ENCODE measurements around the gene NBEAL2. TPM values are rescaled to one million over a fixed set of nuclear protein-coding genes. Genes with fewer than 3 reads are reported as not detected.

The NBEAL2 gene
- polyA plus RNA-seq, 5 donors, result 45.8 to 97.3 (median 67.9) TPM

DNA sequence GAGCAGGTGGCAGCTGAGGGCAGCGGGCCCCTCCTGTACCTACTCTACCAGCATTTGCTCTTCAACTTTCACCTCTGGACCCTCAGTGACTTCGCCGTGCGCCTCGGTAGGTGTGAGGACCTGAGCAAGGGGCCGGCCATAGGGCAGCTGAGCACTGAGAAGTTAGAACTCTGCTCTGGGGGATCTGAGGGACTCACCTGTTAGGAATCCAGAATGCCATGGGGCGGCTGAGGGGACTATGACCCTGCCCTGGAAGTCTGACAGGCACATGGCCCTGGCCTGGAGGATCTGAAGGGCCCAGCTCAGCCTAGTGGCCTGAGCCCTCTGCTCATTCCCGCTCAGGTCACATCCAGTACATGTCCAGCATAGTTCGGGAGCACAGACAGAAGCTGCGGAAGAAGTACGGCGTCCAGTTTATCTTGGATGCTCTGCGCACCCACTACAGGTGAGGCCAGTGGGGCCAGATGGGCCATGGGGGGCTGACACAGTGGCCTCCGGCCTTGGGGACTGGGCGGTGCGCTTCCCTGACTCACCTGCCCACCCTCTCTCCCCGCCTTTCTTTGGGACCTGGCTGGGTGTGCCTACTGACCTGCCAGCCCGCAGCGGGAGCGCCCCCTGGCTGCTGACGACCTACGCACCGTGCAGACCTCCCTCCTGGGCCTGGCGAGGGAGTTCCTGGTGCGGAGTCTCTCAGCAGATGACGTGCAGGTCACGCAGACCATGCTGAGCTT is 18.8 kb downstream of the NBEAL2 start:
- DNase-seq, result no peak

DNA sequence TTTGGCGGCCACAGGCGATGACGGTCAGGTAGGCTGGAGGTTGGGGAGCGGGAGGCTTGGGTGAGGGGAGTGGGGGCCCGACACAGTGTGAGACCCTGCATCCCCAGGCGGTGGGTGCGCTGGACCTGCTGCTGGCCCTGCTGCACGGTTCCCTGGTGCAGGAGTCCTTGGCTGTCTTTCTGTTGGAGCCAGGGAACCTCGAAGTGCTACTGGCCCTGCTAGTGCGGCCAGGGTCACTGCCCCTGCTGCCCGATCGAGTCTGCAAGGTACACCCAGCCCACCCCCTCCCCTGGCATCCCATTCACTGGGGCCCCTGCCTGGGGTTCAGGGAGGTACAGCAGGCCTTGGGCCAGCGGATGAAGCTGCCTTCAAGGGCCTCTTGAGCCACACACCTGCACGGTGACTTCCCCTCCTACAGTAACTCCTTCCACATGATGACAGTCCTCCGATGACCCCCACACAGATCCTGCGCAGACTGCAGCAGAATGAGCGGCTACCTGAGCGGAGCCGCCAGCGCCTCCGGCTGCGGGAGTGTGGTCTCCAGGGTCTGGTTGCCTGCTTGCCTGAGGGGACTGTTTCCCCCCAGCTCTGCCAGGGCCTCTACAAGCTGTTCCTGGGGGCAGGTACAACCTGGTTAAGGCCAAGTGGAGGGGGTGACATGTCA is 19.5 kb downstream of the NBEAL2 start:
- DNase-seq, result no peak

DNA sequence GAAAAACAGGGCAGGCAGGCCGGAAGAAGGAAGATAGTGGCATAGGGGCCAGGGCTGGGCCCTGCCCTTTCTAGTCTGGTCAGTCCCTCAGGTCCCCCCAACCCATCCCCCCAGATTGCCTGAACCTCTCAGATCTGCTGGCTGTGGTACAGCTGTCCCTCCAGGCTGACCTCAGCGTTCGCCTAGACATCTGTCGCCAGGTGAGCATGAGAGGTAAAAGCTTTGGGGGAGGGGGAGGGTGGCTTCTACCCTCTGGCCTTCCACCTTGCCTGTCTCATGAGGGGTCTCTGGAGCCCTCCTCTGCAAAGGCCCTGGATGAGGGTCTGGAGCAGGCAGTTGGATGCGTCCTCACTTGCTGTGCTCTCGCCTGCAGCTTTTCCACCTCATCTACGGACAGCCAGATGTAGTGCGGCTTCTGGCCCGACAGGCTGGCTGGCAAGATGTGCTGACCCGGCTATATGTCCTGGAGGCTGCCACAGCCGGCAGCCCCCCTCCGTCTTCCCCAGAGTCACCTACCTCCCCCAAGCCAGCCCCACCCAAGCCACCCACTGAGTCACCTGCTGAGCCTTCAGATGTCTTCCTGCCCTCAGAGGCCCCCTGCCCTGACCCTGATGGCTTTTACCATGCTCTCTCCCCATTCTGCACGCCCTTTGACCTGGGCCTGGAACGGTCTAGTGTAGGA is 20.2 kb downstream of the NBEAL2 start:
- DNase-seq, result no peak

DNA sequence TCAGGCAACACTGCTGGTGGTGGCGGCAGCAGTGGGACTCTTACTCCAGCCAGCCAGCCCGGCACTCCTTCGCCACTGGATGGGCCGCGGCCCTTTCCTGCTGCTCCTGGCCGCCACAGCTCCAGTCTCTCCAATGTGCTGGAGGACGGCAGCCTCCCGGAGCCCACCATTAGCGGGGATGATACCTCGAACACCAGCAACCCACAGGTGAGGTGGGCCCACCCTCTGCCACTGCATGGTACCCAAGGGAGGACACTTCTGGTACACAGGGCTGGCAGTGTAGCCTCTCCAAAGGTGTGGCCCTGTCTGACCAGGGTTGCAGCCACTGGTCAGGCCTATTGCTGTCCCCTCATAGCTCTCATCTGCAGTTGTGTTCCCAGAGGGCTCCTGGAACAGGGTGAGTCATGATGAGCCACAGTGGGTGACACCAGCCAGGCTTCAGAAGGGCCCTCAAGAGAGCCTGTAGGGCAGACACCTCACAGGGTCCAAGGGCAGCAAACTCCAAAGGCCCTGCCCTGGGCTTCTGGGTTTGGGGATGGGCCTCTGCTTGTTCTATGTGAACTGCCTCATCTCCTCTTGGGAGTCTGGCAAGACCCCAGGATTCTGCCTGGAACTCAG is 20.8 kb downstream of the NBEAL2 start:
- no peak for DNase-seq

DNA sequence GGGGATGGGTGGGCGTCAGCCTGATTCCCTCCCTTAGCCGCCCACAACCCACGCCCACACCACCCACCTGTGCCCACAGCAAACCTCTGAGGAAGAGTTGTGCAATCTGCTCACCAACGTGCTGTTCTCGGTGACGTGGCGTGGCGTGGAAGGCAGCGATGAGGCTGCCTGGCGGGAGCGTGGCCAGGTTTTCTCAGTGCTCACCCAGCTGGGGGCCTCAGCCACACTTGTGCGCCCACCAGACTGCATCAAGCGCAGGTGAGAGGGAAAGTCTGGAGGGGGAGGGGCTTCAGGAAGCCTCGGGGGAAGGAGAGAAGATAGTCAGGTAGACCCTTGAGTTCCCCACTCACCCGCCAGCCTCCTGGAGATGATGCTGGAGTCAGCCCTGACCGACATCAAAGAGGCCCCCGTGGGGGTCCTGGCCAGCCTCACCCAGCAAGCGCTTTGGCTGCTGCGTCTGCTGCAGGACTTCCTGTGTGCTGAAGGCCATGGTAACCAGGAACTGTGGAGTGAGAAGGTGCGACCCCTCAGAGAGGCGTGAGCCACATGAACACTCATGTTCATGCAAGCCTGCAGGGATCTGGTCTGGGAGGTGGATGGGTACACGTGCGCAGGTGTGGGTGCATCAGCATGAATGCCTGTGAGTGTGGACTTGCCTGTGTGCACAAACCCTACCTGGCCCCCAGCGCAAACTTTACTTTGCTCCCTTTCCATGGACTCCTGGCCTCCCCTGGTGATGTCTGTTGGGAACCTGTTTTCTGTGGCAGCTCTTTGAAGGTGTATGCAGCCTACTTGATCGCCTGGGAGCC is 21.7 kb downstream of the NBEAL2 start:
- no peak for DNase-seq

DNA sequence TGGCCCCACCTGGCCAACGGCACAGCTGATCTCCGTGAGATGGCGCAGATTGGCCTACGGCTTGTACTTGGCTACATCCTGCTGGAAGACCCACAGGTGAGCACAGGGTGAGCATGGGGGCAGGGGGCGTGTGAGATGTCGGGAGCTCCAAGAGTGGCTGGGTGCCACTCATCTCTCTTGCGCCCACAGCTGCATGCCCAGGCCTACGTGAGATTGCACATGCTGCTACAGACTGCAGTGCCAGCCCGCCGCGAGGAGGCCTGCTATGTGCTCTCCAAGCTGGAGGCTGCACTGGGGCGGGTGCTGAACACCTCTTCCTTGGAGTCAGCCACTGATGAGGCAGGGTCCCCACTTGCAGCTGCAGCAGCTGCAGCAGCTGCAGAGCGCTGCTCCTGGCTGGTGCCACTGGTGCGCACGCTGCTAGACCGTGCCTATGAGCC is 22.3 kb downstream of the NBEAL2 start:
- DNase-seq, result no peak

DNA sequence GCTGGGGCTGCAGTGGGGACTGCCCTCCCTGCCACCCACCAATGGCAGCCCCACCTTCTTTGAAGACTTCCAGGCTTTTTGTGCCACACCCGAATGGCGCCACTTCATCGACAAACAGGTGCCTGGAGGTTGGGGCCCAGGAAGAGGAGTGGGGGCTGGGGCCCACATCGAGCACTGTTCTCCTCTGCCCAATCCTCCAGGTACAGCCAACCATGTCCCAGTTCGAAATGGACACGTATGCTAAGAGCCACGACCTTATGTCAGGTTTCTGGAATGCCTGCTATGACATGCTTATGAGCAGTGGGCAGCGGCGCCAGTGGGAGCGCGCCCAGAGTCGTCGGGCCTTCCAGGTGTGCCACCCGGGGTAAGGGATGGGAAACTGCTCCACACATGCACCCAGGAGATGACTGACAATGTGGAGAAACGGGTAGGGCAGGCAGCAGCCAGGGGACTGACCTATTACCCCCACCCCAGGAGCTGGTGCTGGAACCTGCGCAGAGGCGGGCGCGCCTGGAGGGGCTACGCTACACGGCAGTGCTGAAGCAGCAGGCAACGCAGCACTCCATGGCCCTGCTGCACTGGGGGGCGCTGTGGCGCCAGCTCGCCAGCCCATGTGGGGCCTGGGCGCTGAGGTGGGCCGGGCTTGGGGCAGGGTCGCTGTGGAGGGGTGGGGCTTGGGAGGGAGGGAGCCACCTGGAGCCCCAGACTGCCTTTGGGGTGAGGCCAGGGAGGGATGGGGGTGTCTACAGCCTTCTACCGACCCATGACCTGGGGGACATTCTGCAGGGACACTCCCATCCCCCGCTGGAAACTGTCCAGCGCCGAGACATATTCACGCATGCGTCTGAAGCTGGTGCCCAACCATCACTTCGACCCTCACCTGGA is 22.9 kb downstream of the NBEAL2 start:
- DNase-seq, result no peak

DNA sequence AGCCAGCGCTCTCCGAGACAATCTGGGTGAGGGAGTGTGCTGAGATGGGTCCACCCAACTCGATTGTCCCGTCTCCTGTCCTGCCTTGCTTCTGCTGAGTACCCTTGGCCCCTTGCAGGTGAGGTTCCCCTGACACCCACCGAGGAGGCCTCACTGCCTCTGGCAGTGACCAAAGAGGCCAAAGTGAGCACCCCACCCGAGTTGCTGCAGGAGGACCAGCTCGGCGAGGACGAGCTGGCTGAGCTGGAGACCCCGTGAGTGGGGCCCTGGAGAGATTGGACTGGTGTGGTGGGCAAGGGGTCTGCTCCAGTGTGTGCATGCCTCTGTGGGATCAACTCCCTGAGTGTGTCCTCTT is 23.6 kb downstream of the NBEAL2 start:
- no peak for DNase-seq

DNA sequence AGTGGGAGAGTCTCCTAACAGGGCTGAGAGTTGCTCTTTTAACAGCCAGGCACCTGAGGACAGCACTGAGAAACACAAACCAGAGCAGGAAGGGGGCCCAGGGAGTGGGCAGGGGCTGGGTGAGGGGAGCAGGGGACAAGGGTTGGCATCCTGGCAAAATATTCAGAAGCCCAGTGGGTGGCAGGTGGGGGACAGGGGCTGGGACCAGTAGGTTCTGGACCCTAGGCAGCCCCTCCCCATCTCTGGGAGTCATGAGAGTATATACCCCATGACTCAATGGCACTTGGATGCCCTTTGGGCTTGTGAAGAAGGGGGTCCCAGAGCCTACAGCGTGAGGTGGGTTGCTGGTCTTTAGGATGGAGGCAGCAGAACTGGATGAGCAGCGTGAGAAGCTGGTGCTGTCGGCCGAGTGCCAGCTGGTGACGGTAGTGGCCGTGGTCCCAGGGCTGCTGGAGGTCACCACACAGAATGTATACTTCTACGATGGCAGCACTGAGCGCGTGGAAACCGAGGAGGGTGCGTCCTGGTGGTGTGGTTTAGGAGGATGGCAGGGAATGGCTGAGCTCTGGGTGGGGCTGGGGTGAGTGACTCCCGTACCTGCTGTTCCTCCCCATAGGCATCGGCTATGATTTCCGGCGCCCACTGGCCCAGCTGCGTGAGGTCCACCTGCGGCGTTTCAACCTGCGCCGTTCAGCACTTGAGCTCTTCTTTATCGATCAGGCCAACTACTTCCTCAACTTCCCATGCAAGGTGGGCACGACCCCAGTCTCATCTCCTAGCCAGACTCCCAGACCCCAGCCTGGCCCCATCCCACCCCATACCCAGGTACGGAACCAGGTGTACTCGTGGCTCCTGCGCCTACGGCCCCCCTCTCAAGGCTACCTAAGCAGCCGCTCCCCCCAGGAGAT is 24.2 kb downstream of the NBEAL2 start:
- no peak for DNase-seq

DNA sequence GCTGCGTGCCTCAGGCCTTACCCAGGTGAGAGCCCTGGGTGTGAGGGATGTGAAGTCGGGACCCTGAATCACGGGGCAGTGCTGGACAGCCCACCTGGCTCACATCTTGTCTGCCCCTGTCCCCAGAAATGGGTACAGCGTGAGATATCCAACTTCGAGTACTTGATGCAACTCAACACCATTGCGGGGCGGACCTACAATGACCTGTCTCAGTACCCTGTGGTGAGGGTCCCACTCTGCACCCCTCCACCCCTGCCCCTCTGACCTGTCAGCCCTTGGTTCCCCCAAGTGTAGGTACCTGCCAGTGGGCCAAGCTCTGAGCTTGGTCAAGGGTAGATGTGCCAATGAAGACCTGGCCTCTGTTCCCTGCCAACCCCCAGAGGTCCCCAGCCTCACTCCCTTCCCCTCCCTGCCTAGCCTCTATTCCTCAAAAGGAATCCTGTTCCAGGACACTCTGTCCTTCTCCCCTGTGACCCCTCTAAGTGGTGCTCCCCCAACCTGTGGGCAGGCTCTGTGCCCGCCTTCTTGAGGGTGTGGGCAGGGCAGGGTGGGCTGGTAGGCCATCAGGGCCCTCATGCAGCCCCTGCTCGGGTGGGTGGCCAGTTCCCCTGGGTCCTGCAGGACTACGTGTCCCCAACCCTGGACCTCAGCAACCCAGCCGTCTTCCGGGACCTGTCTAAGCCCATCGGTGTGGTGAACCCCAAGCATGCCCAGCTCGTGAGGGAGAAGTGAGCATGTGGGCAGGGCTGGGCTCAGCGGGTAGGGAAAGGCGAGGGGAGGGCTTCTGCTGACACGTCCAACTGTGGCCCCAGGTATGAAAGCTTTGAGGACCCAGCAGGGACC is 25.1 kb downstream of the NBEAL2 start:
- DNase-seq, result no peak

DNA sequence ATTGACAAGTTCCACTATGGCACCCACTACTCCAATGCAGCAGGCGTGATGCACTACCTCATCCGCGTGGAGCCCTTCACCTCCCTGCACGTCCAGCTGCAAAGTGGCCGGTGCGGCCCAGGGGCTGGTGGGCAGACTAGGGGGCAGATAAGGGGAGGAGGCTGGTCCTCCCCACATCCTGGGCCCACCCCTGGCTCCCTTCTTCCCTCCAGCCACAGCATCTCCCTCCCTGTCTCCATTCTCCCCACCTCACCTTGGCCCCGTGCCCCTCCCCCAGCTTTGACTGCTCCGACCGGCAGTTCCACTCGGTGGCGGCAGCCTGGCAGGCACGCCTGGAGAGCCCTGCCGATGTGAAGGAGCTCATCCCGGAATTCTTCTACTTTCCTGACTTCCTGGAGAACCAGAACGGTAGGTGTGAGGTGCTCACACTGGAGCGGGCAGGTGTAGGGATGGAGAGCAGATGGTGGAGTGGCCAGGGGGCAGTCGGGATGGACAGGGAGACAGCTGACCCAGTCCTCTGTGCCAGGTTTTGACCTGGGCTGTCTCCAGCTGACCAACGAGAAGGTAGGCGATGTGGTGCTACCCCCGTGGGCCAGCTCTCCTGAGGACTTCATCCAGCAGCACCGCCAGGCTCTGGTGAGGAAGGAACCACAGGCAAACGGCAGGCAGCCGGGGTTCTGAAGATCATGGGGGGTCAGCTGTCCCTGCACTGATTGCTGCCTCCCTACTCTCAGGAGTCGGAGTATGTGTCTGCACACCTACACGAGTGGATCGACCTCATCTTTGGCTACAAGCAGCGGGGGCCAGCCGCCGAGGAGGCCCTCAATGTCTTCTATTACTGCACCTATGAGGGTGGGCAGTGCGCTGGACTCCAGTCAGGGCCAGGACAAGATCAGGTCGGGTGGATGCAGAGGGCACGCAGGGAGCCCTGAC is 26.0 kb downstream of the NBEAL2 start:
- no peak for DNase-seq

DNA sequence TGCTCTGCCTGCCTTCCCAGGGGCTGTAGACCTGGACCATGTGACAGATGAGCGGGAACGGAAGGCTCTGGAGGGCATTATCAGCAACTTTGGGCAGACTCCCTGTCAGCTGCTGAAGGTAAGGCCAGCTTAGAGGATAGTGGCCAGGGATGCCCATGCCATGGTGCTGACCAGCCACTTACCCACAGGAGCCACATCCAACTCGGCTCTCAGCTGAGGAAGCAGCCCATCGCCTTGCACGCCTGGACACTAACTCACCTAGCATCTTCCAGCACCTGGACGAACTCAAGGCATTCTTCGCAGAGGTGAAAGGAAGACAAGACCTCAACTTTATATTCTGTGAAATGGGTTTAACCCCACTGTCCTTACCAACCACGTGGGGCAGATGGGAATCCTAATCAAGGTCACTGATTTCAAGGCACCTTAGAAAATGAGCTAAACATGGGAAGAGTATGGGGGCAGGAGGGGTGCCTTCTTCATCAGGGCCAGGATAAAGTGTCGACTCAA is 26.7 kb downstream of the NBEAL2 start:
- no peak for DNase-seq

DNA sequence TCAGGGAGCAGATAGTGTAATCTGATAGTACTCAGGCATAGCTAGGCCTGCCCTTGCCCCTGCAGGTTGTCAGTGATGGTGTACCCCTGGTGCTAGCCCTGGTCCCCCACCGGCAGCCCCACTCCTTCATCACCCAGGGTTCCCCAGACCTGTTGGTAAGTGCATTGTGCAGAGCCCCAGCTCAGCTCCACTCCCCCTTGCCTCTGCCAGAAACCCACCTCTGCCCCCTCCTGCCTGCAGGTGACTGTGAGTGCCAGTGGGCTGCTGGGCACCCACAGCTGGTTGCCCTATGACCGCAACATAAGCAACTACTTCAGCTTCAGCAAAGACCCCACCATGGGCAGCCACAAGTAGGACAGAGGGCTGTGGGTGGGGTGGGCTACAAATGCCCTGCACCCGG is 27.5 kb downstream of the NBEAL2 start:
- no peak for DNase-seq

DNA sequence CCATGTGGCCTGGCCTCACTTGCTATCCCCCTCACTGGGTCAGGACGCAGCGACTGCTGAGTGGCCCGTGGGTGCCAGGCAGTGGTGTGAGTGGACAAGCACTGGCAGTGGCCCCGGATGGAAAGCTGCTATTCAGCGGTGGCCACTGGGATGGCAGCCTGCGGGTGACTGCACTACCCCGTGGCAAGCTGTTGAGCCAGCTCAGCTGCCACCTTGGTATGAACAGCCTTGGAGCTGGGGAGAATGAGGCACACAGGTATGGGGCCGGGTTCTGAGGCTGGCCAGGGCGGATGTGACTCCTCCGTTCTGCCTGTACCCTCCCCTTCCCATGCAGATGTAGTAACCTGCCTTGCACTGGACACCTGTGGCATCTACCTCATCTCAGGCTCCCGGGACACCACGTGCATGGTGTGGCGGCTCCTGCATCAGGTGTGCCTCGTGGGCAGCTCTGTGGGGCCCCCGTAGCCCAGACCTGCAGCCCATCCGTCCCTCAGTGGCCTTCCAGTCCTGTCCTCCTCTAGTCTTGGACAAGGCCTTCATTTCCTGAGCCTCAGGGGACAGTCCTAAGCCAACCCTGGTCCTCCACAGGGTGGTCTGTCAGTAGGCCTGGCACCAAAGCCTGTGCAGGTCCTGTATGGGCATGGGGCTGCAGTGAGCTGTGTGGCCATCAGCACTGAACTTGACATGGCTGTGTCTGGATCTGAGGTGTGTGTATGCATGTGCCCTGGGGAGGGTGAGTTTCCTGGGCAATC is 28.2 kb downstream of the NBEAL2 start:
- no peak for DNase-seq

DNA sequence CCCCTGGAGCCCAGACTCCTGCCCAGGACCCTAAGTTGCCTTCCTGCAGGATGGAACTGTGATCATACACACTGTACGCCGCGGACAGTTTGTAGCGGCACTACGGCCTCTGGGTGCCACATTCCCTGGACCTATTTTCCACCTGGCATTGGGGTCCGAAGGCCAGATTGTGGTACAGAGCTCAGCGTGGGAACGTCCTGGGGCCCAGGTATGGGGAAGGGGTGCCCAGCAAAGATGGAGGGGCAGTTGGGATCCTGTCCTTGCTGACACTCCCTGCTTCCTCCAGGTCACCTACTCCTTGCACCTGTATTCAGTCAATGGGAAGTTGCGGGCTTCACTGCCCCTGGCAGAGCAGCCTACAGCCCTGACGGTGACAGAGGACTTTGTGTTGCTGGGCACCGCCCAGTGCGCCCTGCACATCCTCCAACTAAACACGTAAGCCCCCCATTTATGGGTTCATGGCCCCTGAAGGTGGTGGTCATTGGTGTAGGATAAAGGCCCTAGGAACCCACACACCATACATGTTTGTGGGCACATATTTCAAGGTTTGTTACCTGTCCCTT is 28.8 kb downstream of the NBEAL2 start:
- DNase-seq, result no peak

DNA sequence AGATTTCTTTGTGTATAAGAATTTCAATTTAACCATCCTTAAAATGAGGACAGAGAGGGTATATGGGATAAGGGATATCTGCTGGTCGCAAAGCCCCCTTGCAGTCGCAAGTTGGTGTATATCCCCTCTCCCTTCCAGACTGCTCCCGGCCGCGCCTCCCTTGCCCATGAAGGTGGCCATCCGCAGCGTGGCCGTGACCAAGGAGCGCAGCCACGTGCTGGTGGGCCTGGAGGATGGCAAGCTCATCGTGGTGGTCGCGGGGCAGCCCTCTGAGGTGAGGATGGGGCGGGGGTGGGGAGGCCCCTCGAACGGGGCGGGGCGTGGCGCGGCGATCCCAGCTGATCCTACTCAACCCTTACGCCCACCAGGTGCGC is 29.4 kb downstream of the NBEAL2 start:
- DNase-seq, result no peak

Measured in right lung (tissue), 5 donors.